Measurements from ENCODE around the gene GNA14. TPM values are rescaled to one million over a fixed set of nuclear protein-coding genes. Genes with fewer than 3 reads are reported as not detected.

Gene GNA14
- total and polyA plus RNA-seq, 2 donors (not counting 3 experiments of a cell fraction or from before 2014, with no cell fraction given), result 2.1 to 3.3 TPM

- Histone ChIP-seq H4K20me1 (replicated peaks; ENCODE audit: control insufficient read depth, extremely low read depth, insufficient read depth, low read length) (no peaks in the 10 kb centered on the region), H3K4me3 (replicated peaks in 1 of 3; ENCODE audit: insufficient read depth in 1 of 3, low read depth in 1 of 3, low read length in 3 of 3) (no peak overlapping the region), H3K79me2 (ENCODE audit: control insufficient read depth, insufficient read depth, low read length) (no peaks in the 10 kb centered on the region), H2AFZ (ENCODE audit: low read depth, low read length) (no peak overlapping the region), H3K9me3 (replicated peaks; ENCODE audit: control insufficient read depth, insufficient read depth, low read length) (no peaks in the 10 kb centered on the region), H3K36me3 (ENCODE audit: control insufficient read depth in 2 of 2, extremely low read depth in 1 of 2, insufficient read depth in 2 of 2, low read length in 2 of 2) (no peaks in the 10 kb centered on the region), H3K9ac (replicated peaks; ENCODE audit: extremely low read depth, insufficient read depth, low read length) (no peak overlapping the region), H3K4me2 (ENCODE audit: insufficient read depth, low read length) (no peak overlapping the region), H3K9me1 (replicated peaks; ENCODE audit: control insufficient read depth, extremely low read depth, insufficient read depth, low read length) (no peaks in the 10 kb centered on the region), H3K4me1 (ENCODE audit: control insufficient read depth, extremely low read depth, insufficient read depth, low read length) (peaks cover 6% of the 10 kb centered on the region), H3K27me3 (ENCODE audit: control insufficient read depth in 2 of 2, insufficient read depth in 2 of 2, low read length in 2 of 2) (no peaks in the 10 kb centered on the region), H3K27ac (ENCODE audit: insufficient read depth, low read depth, low read length) (no peak overlapping the region)
- intact Hi-C loops (cut with micrococcal nuclease), result no loop called here
- BruUV-seq (replicated peaks), result no TSS peak
- DNase-seq (ENCODE audit: low read depth, low spot score) (no peak), FAIRE-seq (no peak)
- CTCF ChIA-PET, result interaction anchor here (1.5 kb wide), 1 partner anchor 13 kb away, joined by 4 read pairs; no protein-coding TSS in a partner anchor
- dilution Hi-C loops (cut with MboI; ENCODE audit: extremely low pct_ligation_motif_present, low sequenced_read_pairs), result no loop called here
- POLR2A ChIA-PET, result no interaction called here
- no peak for TF ChIP-seq EZH2 (IDR thresholded peaks at IDR 0.05; ENCODE audit: borderline replicate concordance, low read depth, low read length, severe bottlenecking)
- no peak for TF ChIP-seq CTCF (IDR thresholded peaks at IDR 0.05; ENCODE audit: extremely low read depth in 1 of 2, insufficient read depth in 1 of 2, low read depth in 1 of 2, low read length in 2 of 2)
- TF ChIP-seq JUN (IDR thresholded peaks at IDR 0.05; ENCODE audit: borderline replicate concordance, insufficient read depth, insufficient read length, low read depth), result no peak
- TF ChIP-seq FOS (IDR thresholded peaks at IDR 0.05; ENCODE audit: borderline replicate concordance, insufficient read depth, low read length), result no peak
- TF ChIP-seq GATA2 (IDR thresholded peaks at IDR 0.05; ENCODE audit: insufficient read depth, insufficient read length, low read depth, low read length), result no peak
- TF ChIP-seq MYC (IDR thresholded peaks at IDR 0.05; ENCODE audit: low read depth, low read length), result no peak
- no peak for TF ChIP-seq POLR2AphosphoS5 (IDR thresholded peaks at IDR 0.05; ENCODE audit: insufficient read depth, low read depth, low read length)
- no peak for TF ChIP-seq POLR2A (IDR thresholded peaks at IDR 0.05; ENCODE audit: low read depth, low read length)
- no peak for TF ChIP-seq MAX (IDR thresholded peaks at IDR 0.05; ENCODE audit: insufficient read depth, insufficient read length)
These were observed 244.9 kb downstream of the GNA14 start for GRCh38 chr9:77403239-77403638.
